Measurements from ENCODE around the gene PTF1A. TPM values are rescaled to one million over a fixed set of nuclear protein-coding genes. Genes with fewer than 3 reads are reported as not detected.

PTF1A gene
- total and polyA plus RNA-seq, 2 experiments from 2014 or later: not detected

DNA sequence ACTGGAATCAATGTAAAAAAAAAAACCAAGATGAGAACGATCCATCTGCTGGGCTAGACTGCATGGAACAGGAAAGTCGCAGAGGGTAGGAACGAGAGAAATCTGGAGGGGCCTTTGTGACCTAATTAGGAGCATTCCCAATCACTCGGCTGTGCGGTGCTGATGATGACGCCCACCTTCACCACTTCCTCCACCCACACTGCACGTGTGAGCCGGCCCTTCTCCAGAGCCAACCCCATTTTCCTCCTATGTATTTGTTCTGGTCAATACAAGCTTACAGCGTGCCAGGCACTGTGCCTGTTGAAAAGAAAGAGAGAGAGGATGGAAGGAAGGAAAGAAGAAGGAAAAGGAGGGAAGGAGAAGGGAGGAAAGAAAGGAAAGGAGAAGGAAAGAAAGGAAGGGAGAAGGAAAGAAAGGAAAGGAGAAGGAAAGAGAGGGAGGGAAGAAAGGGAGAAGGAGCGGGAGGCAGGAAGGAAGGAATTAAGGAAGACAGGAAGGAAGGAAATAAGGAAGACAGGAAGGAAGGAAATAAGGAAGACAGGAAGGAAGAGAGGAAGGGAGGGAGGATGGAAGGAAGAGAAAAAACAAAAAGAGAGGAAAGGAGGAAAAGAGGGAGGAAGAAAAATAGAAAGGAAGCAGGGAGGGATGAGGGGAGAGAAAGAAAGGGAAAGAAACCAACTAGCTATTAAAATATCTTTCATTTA lies 35.5 kb upstream of the PTF1A start:
- H3K4me2 ChIP-seq (ENCODE audit: unreplicated experiment): no peak overlapping the region
- DNase-seq: no peak
- no peak overlapping the region for H3K27ac ChIP-seq
- H3K9me3 ChIP-seq (ENCODE audit: low read depth): no peaks in the 10 kb centered on the region
- no peak overlapping the region for H3K4me3 ChIP-seq
- H3F3A ChIP-seq (ENCODE audit: insufficient read depth): no peaks in the 10 kb centered on the region
- WGBS, 2 experiments (ENCODE audit: low coverage in 1 of 2, low lambda C conversion rate in 2 of 2, missing lambda C conversion rate in 2 of 2): 39 to 41% methylated on average over 10 of the region's 10 CpGs
- no peak overlapping the region for H3K9ac ChIP-seq
- in situ Hi-C loops (cut with MboI): no loop called here
- no peaks in the 10 kb centered on the region for H3K79me2 ChIP-seq (ENCODE audit: insufficient read depth)
- H2AFZ ChIP-seq: no peak overlapping the region
- H3K27me3 ChIP-seq (replicated peaks; ENCODE audit: insufficient read depth): peaks cover 11% of the 10 kb centered on the region
- no peaks in the 10 kb centered on the region for H4K20me1 ChIP-seq (ENCODE audit: insufficient read depth)
- no peaks in the 10 kb centered on the region for H3K9me2 ChIP-seq (ENCODE audit: insufficient read depth)
- TF ChIP-seq EZH2phosphoT487 (IDR thresholded peaks at IDR 0.05; ENCODE audit: insufficient read depth, low read depth) (no peak), EZH2 (IDR thresholded peaks at IDR 0.05; ENCODE audit: insufficient read depth, poor library complexity, severe bottlenecking) (no peak)
- H3K4me1 ChIP-seq (ENCODE audit: insufficient read depth): 0 out of 2 replicates have a peak, but pooled peaks cover 6% of the 10 kb centered on the region
- H3K36me3 ChIP-seq (ENCODE audit: low read depth): no peaks in the 10 kb centered on the region

DNA sequence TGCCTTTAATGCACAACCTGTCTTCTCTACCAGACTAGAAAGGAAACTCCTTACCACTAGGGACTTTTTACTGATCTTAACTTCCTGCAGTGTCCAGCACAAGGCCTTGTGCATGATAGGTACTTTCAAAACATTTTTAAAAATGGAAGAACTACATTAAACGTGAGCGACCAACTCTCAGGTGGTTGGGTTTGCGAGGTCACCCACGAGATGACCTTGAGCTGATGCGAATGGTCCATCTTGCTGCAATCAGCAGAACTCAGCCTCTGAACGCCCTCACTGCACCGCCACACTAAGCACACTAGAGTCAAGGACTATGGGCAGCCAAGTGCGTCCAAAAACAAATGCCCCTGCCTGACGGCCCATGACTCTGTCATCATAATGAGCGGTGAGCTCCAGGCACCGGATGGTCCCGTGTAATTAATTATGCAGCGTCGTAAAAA lies 34.9 kb upstream of the PTF1A start:
- H3K27me3 ChIP-seq (replicated peaks; ENCODE audit: insufficient read depth): peaks cover 12% of the 10 kb centered on the region
- no peak overlapping the region for H2AFZ ChIP-seq
- H3K4me1 ChIP-seq (ENCODE audit: insufficient read depth): 0 out of 2 replicates have a peak, but pooled peaks cover 6% of the 10 kb centered on the region
- no peak overlapping the region for H3K4me2 ChIP-seq (ENCODE audit: unreplicated experiment)
- no peaks in the 10 kb centered on the region for H3K9me3 ChIP-seq (ENCODE audit: low read depth)
- no peaks in the 10 kb centered on the region for H4K20me1 ChIP-seq (ENCODE audit: insufficient read depth)
- in situ Hi-C loops (cut with MboI): no loop called here
- H3K4me3 ChIP-seq: no peak overlapping the region
- no peak for TF ChIP-seq EZH2 (IDR thresholded peaks at IDR 0.05; ENCODE audit: insufficient read depth, poor library complexity, severe bottlenecking)
- TF ChIP-seq EZH2phosphoT487 (IDR thresholded peaks at IDR 0.05; ENCODE audit: insufficient read depth, low read depth): no peak
- DNase-seq: no peak
- H3F3A ChIP-seq (ENCODE audit: insufficient read depth): no peaks in the 10 kb centered on the region
- H3K79me2 ChIP-seq (ENCODE audit: insufficient read depth): no peaks in the 10 kb centered on the region
- H3K9me2 ChIP-seq (ENCODE audit: insufficient read depth): no peaks in the 10 kb centered on the region
- H3K36me3 ChIP-seq (ENCODE audit: low read depth): no peaks in the 10 kb centered on the region
- 51% methylated on average over 14 of the region's 14 CpGs for WGBS, 2 experiments (ENCODE audit: low coverage in 1 of 2, low lambda C conversion rate in 2 of 2, missing lambda C conversion rate in 2 of 2)
- H3K27ac ChIP-seq: no peak overlapping the region
- no peak overlapping the region for H3K9ac ChIP-seq

DNA sequence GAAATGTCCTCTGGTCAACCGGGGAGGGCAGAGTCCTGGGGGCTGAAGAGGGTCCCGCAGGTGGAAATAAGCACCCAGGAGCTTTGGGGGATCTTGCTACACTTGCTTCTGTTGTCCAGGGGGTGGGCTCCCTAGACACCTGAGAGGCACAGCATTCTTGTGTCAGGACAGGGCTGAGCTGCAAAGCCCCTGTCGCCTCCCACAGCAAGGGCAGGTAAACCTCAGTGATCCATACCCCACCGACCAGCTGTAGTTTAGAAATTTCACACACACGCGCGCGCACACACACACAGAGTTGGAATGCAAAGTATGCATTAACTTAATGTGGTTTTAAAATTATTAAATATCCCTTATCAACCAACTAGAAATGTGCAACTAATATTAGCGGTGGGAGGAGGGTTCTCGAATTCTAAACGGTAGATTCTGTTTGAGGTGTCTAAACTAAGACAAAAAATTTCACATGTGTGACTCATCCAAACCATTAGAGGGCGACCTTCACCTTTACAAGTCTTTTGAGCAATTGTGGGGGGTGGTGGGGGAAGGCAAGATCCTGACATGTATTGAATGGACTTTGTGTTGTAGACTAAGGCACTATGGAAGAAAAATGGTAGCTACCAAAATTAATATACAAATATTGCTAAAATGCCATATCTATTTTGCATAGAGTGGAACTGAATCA lies 34.3 kb upstream of the PTF1A start:
- H3K4me3 ChIP-seq: no peak overlapping the region
- no peak overlapping the region for H3K9ac ChIP-seq
- no peaks in the 10 kb centered on the region for H3K9me3 ChIP-seq (ENCODE audit: low read depth)
- no peak overlapping the region for H3K27ac ChIP-seq
- H3K36me3 ChIP-seq (ENCODE audit: low read depth): no peaks in the 10 kb centered on the region
- WGBS, 2 experiments (ENCODE audit: low coverage in 1 of 2, low lambda C conversion rate in 2 of 2, missing lambda C conversion rate in 2 of 2): 35 to 41% methylated on average over 12 of the region's 12 CpGs
- H3F3A ChIP-seq (ENCODE audit: insufficient read depth): no peaks in the 10 kb centered on the region
- no peaks in the 10 kb centered on the region for H4K20me1 ChIP-seq (ENCODE audit: insufficient read depth)
- TF ChIP-seq EZH2 (IDR thresholded peaks at IDR 0.05; ENCODE audit: insufficient read depth, poor library complexity, severe bottlenecking): no peak
- no peak for TF ChIP-seq EZH2phosphoT487 (IDR thresholded peaks at IDR 0.05; ENCODE audit: insufficient read depth, low read depth)
- H3K79me2 ChIP-seq (ENCODE audit: insufficient read depth): no peaks in the 10 kb centered on the region
- H3K4me1 ChIP-seq (ENCODE audit: insufficient read depth): 0 out of 2 replicates have a peak, but pooled peaks cover 6% of the 10 kb centered on the region
- peak; percentile 56 for DNase-seq
- H3K4me2 ChIP-seq (ENCODE audit: unreplicated experiment): peak overlapping the region; percentile 63
- in situ Hi-C loops (cut with MboI): no loop called here
- no peak overlapping the region for H2AFZ ChIP-seq
- H3K9me2 ChIP-seq (ENCODE audit: insufficient read depth): no peaks in the 10 kb centered on the region
- peaks cover 17% of the 10 kb centered on the region for H3K27me3 ChIP-seq (replicated peaks; ENCODE audit: insufficient read depth)

DNA sequence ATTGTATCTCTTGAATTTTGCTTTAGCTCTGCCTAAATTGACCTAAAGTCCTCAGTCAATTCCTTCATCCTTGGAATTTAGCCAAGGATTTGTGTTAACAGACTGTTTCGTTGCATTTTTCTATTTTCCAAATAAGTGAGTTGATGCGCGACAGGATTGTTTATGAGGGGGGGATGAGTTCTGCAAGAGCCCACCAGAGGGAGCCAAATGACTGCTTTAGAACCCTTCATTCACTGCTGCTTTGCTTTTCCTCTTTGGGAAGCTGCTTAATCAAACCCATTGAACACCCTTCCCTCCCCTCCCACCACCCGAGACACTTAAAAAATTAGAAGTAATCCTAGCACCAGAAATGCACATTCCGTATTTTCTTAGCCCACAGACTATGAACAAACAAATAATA lies 33.7 kb upstream of the PTF1A start:
- in situ Hi-C loops (cut with MboI): no loop called here
- Histone ChIP-seq H3K36me3 (ENCODE audit: low read depth) (no peaks in the 10 kb centered on the region), H3K4me2 (ENCODE audit: unreplicated experiment) (peak overlapping the region; percentile 63), H3K9me2 (ENCODE audit: insufficient read depth) (no peaks in the 10 kb centered on the region), H4K20me1 (ENCODE audit: insufficient read depth) (no peaks in the 10 kb centered on the region), H3K27ac (no peak overlapping the region), H3K9me3 (ENCODE audit: low read depth) (no peaks in the 10 kb centered on the region), H3K79me2 (ENCODE audit: insufficient read depth) (no peaks in the 10 kb centered on the region), H3K9ac (no peak overlapping the region), H3K4me3 (no peak overlapping the region), H3F3A (ENCODE audit: insufficient read depth) (no peaks in the 10 kb centered on the region), H2AFZ (no peak overlapping the region), H3K27me3 (replicated peaks; ENCODE audit: insufficient read depth) (peaks cover 17% of the 10 kb centered on the region), H3K4me1 (ENCODE audit: insufficient read depth) (0 out of 2 replicates have a peak, but pooled peaks cover 6% of the 10 kb centered on the region)
- WGBS, 2 experiments (ENCODE audit: low coverage in 1 of 2, low lambda C conversion rate in 2 of 2, missing lambda C conversion rate in 2 of 2): 0 to 2% methylated on average over 5 of the region's 5 CpGs
- TF ChIP-seq EZH2 (IDR thresholded peaks at IDR 0.05; ENCODE audit: insufficient read depth, poor library complexity, severe bottlenecking): no peak
- DNase-seq: peak; percentile 73
